GM23248 (cell line): ENCODE measurements around the gene AADACL4. TPM values are rescaled to one million over a fixed set of nuclear protein-coding genes. Genes with fewer than 3 reads are reported as not detected.

Experiments
- DNase-seq: peaks from one replicate; pipeline ENCODE4 v3.0.0-alpha.2; 2015
- H2AFZ ChIP-seq: fragments of 200-600 bp; sonication (generic); 2 replicates; pipeline ENCODE4 v1.6.1; 2016; ENCODE audit warnings: antibody characterized with exemption
- H3F3A ChIP-seq: fragments of 200-600 bp; sonication (generic); 2 replicates; pipeline ENCODE4 v1.6.1; 2016; ENCODE audit warnings: mild to moderate bottlenecking, antibody characterized with exemption, mixed run types; ENCODE audit not compliant: insufficient read depth
- H3K27ac ChIP-seq: fragments of 200-600 bp; sonication (generic); 2 replicates; pipeline ENCODE4 v1.5.1; 2016; ENCODE audit warnings: mild to moderate bottlenecking
- H3K27me3 ChIP-seq: fragments of 200-600 bp; sonication (generic); replicated peaks from 2 replicates; pipeline ENCODE4 v1.6.1; 2016; ENCODE audit warnings: mild to moderate bottlenecking; ENCODE audit not compliant: insufficient read depth
- H3K36me3 ChIP-seq: fragments of 200-600 bp; sonication (generic); 2 replicates; pipeline ENCODE4 v1.6.1; 2016; ENCODE audit warnings: low read depth, mild to moderate bottlenecking
- H3K4me1 ChIP-seq: fragments of 200-600 bp; sonication (generic); 2 replicates; pipeline ENCODE4 v1.6.1; 2016; ENCODE audit warnings: mild to moderate bottlenecking; ENCODE audit not compliant: insufficient read depth
- H3K4me2 ChIP-seq: fragments of 200-600 bp; sonication (generic); one replicate; pipeline ENCODE4 v1.6.1; 2016; ENCODE audit warnings: mild to moderate bottlenecking; ENCODE audit not compliant: unreplicated experiment
- H3K4me3 ChIP-seq: fragments of 200-600 bp; sonication (generic); 2 replicates; pipeline ENCODE4 v1.5.1; 2016; ENCODE audit warnings: mild to moderate bottlenecking
- H3K79me2 ChIP-seq: fragments of 200-600 bp; sonication (generic); 2 replicates; pipeline ENCODE4 v1.6.1; 2016; ENCODE audit warnings: mild to moderate bottlenecking; ENCODE audit not compliant: insufficient read depth
- H3K9ac ChIP-seq: fragments of 200-600 bp; sonication (generic); 2 replicates; pipeline ENCODE4 v1.6.1; 2016; ENCODE audit warnings: mild to moderate bottlenecking
- H3K9me2 ChIP-seq: fragments of 200-600 bp; sonication (generic); 2 replicates; pipeline ENCODE4 v1.6.1; 2016; ENCODE audit warnings: mixed run types, mild to moderate bottlenecking, moderate library complexity; ENCODE audit not compliant: insufficient read depth
- H3K9me3 ChIP-seq: fragments of 200-600 bp; sonication (generic); one replicate; pipeline ENCODE4 v1.6.1; 2017; ENCODE audit warnings: low read depth
- H4K20me1 ChIP-seq: fragments of 200-600 bp; sonication (generic); 2 replicates; pipeline ENCODE4 v1.6.0; 2016; ENCODE audit not compliant: insufficient read depth
- EZH2 ChIP-seq: fragments of 200-600 bp; sonication (generic); IDR thresholded peaks from 2 replicates; pipeline ENCODE4 v1.6.1; 2018; ENCODE audit warnings: antibody characterized with exemption, mild to moderate bottlenecking; ENCODE audit not compliant: insufficient read depth, poor library complexity, severe bottlenecking
- EZH2phosphoT487 ChIP-seq: fragments of 200-600 bp; sonication (generic); IDR thresholded peaks from 2 replicates; pipeline ENCODE4 v1.6.1; 2018; ENCODE audit warnings: antibody characterized with exemption, moderate library complexity, mild to moderate bottlenecking, low read depth; ENCODE audit not compliant: insufficient read depth
- WGBS, 2 experiments: methylation state at CpG; one replicate each; pipeline ENCODE4 v1.1.6; 2015 to 2017; ENCODE audit warnings: low lambda C conversion rate in 2 of 2, low coverage in 1 of 2; ENCODE audit errors: missing lambda C conversion rate in 2 of 2; 5-methylcytosine and 5-hydroxymethylcytosine counted together
- in situ Hi-C: fragments of 300-500 bp; cut with MboI; formaldehyde crosslinking; loops from 2 replicates; pipeline ENCODE4 v1.15.0; 2020
- polyA plus RNA-seq: library from polyadenylated mRNA; unstranded; fragments of >200 nt; fragmentation: Nextera tagmentation; extraction: Ambion mirVana; gene quantifications from 2 replicates; pipeline ENCODE4 v1.2.1, GENCODE V29; 2016
- total RNA-seq: library from RNA; depleted of rRNA; stranded (reverse); fragments of >200 nt; shearing (Covaris generic); gene quantifications from 2 replicates; pipeline ENCODE4 v1.2.3, GENCODE V29; 2014

AADACL4 gene
- total and polyA plus RNA-seq, 2 experiments from 2014 or later = not detected

GRCh38 chr1:12613180-12613579, 30.7 kb upstream of the AADACL4 start:
- Histone ChIP-seq H3K4me1 (peaks cover 35% of the 10 kb centered on the region), H3K79me2 (peaks cover 78% of the 10 kb centered on the region), H3K9ac (no peak overlapping the region), H4K20me1 (no peaks in the 10 kb centered on the region), H3F3A (peaks cover 30% of the 10 kb centered on the region), H3K9me3 (no peaks in the 10 kb centered on the region), H3K4me2 (no peak overlapping the region), H3K9me2 (no peaks in the 10 kb centered on the region), H3K36me3 (no peaks in the 10 kb centered on the region), H3K4me3 (no peak overlapping the region), H3K27ac (no peak overlapping the region), H2AFZ (no peak overlapping the region), H3K27me3 (no peaks in the 10 kb centered on the region)
- DNase-seq = no peak
- in situ Hi-C loops = loop anchor here (10.0 kb wide), 1 partner anchor 208 kb away; no protein-coding TSS in a partner anchor
- no peak for TF ChIP-seq EZH2phosphoT487
- no peak for TF ChIP-seq EZH2
- 96 to 100% methylated on average over 4 of the region's 4 CpGs for WGBS, 2 experiments

GRCh38 chr1:12614402-12615158, 29.3 kb upstream of the AADACL4 start:
- Histone ChIP-seq H3K27me3 (no peaks in the 10 kb centered on the region), H3K4me1 (peaks cover 30% of the 10 kb centered on the region), H3K79me2 (peaks cover 64% of the 10 kb centered on the region), H3K4me3 (peak overlapping the region; percentile 82), H3F3A (peaks cover 38% of the 10 kb centered on the region), H4K20me1 (no peaks in the 10 kb centered on the region), H3K9ac (peak overlapping the region; percentile 88), H3K9me2 (no peaks in the 10 kb centered on the region), H3K9me3 (no peaks in the 10 kb centered on the region), H2AFZ (no peak overlapping the region), H3K27ac (peak overlapping the region; percentile 82), H3K4me2 (peak overlapping the region; percentile 94), H3K36me3 (no peaks in the 10 kb centered on the region)
- no peak for TF ChIP-seq EZH2
- TF ChIP-seq EZH2phosphoT487 = no peak
- 83 to 94% methylated on average over 5 to 7 of the region's 7 CpGs for WGBS, 2 experiments
- no peak for DNase-seq
- in situ Hi-C loops = loop anchor here (10.0 kb wide), 1 partner anchor 210 kb away; no protein-coding TSS in a partner anchor

- H3K4me2 ChIP-seq = peak overlapping the region; percentile 94
- no peaks in the 10 kb centered on the region for H3K9me3 ChIP-seq
- DNase-seq = peak; percentile 61
- in situ Hi-C loops = loop anchor here (10.0 kb wide), 1 partner anchor 211 kb away; no protein-coding TSS in a partner anchor
- H3K27ac ChIP-seq = peak overlapping the region; percentile 82
- no peaks in the 10 kb centered on the region for H3K9me2 ChIP-seq
- peak overlapping the region; percentile 88 for H3K9ac ChIP-seq
- peak overlapping the region; percentile 8; the same call in 1 of the 2 replicates for H2AFZ ChIP-seq
- TF ChIP-seq EZH2phosphoT487 (no peak), EZH2 (no peak)
- H3F3A ChIP-seq = peaks cover 35% of the 10 kb centered on the region
- H3K4me3 ChIP-seq = peak overlapping the region; percentile 82
- 7 to 8% methylated on average over 12 of the region's 12 CpGs for WGBS, 2 experiments
- no peaks in the 10 kb centered on the region for H4K20me1 ChIP-seq
- no peaks in the 10 kb centered on the region for H3K27me3 ChIP-seq
- peaks cover 59% of the 10 kb centered on the region for H3K79me2 ChIP-seq
- H3K36me3 ChIP-seq = no peaks in the 10 kb centered on the region
- H3K4me1 ChIP-seq = peaks cover 29% of the 10 kb centered on the region
Measured at GRCh38 chr1:12615159-12615864, 28.6 kb upstream of the AADACL4 start.

- H3K9me3 ChIP-seq = no peaks in the 10 kb centered on the region
- H3K36me3 ChIP-seq = no peaks in the 10 kb centered on the region
- DNase-seq = peak; percentile 86
- H3K9me2 ChIP-seq = no peaks in the 10 kb centered on the region
- no peaks in the 10 kb centered on the region for H3K27me3 ChIP-seq
- H3K4me1 ChIP-seq = peaks cover 27% of the 10 kb centered on the region
- TF ChIP-seq EZH2 (no peak), EZH2phosphoT487 (no peak)
- H3K4me3 ChIP-seq = peak overlapping the region; percentile 82
- peak overlapping the region; percentile 82 for H3K27ac ChIP-seq
- H3F3A ChIP-seq = peaks cover 27% of the 10 kb centered on the region; the same call in 1 of the 2 replicates
- H3K79me2 ChIP-seq = peaks cover 59% of the 10 kb centered on the region
- in situ Hi-C loops = loop anchor here (10.0 kb wide), 1 partner anchor 211 kb away; no protein-coding TSS in a partner anchor
- peak overlapping the region; percentile 94 for H3K4me2 ChIP-seq
- no peaks in the 10 kb centered on the region for H4K20me1 ChIP-seq
- peak overlapping the region; percentile 59 for H2AFZ ChIP-seq
- 1 to 2% methylated on average over 17 of the region's 17 CpGs for WGBS, 2 experiments
- H3K9ac ChIP-seq = peak overlapping the region; percentile 88
Measured at GRCh38 chr1:12615865-12616708, 27.8 kb upstream of the AADACL4 start.
